Adrenal gland (tissue), 12 donors: ENCODE measurements around the gene GATA6. TPM values are rescaled to one million over a fixed set of nuclear protein-coding genes. Genes with fewer than 3 reads are reported as not detected.

Source experiments
- DNase-seq, 7 donors: peaks; one replicate each; pipeline ENCODE4 v3.0.0-alpha.2; 2019 to 2020
- H3K27ac ChIP-seq, 5 donors: fragments of 200-600 bp; sonication (generic) in 4 of 5; 1 replicate in 3 of 5; 2 replicates in 2 of 5; pipeline versions ENCODE4 v1.5.1 to v1.8.0; 2016 to 2020; ENCODE audit warnings: mild to moderate bottlenecking in 1 of 5
- H3K27me3 ChIP-seq: fragments of 200-600 bp; 2 replicates; pipeline ENCODE4 v1.8.0; 2021
- H3K36me3 ChIP-seq, 2 donors: fragments of 200-600 bp; replicated peaks in 1 of 2; 1 replicate in 1 of 2; 2 replicates in 1 of 2; pipeline versions ENCODE4 v1.5.1 to v1.8.0; 2018 to 2022
- H3K4me1 ChIP-seq, 2 donors: fragments of 200-600 bp; replicated peaks in 1 of 2; 1 replicate in 1 of 2; 2 replicates in 1 of 2; pipeline versions ENCODE4 v1.5.1 to v1.8.0; 2018 to 2021
- H3K4me3 ChIP-seq, 4 donors: fragments of 200-600 bp; sonication (generic) in 3 of 4; one replicate each; pipeline ENCODE4 v1.5.1; 2016 to 2018
- H3K9me3 ChIP-seq, 3 donors: fragments of 200-600 bp; sonication (generic) in 1 of 3; replicated peaks in 1 of 3; 1 replicate in 2 of 3; 2 replicates in 1 of 3; pipeline versions ENCODE4 v1.5.1 to v1.8.0; 2016 to 2021
- POLR2A ChIP-seq, 2 donors: fragments of 450-650 bp; IDR thresholded peaks; one replicate each; pipeline ENCODE4 v1.6.1; 2017; ENCODE audit warnings: antibody characterized with exemption in 2 of 2, mild to moderate bottlenecking in 2 of 2, moderate library complexity in 1 of 2
- WGBS, 4 donors: extraction: QIAGEN DNeasy Blood & Tissue Kit in 2 of 4; methylation state at CpG; one replicate each; pipeline versions ENCODE4 v1.1.5 to v1.1.7; 2013 to 2017; 5-methylcytosine and 5-hydroxymethylcytosine counted together
- intact Hi-C, 2 donors: fragments of 100-400 bp; cut with DNase I; formaldehyde crosslinking; loops; one replicate each; pipeline versions ENCODE4 v1.14.1 to v1.15.0; 2022 to 2023
- polyA plus RNA-seq, 3 donors: library from polyadenylated mRNA; stranded (reverse); fragments of 200-250 nt in 2 of 3; fragments of 350-450 nt in 1 of 3; fragmentation: Illumina TruSeq in 1 of 3; extraction: RNeasy Lipid Tissue Mini Kit (QIAGEN cat#74804) in 1 of 3; gene quantifications; one replicate each; pipeline ENCODE4 v1.2.3, GENCODE V29; 2013 to 2014
- total RNA-seq, 9 donors: library from RNA; depleted of rRNA in 4 of 9; stranded (reverse); fragments of >200 nt in 4 of 9; fragments of 120-200 nt in 1 of 9; fragmentation: NEBNext Ultra II Directional in 1 of 9; extraction: Animal tissue kit (Norgen Biotek cat#: 25700) in 1 of 9; gene quantifications; one replicate each; pipeline versions ENCODE4 v1.1.0 to v1.2.4, GENCODE V29; 2013 to 2023
- TF ChIP-seq, protein P1 (sequence below), 6 experiments: fragments of 450-650 bp in 4 of 6; fragments of 200-600 bp in 2 of 6; sonication (generic) in 1 of 6; IDR thresholded peaks; 1 replicate in 5 of 6; 2 replicates in 1 of 6; pipeline versions ENCODE4 v1.5.1 to v1.8.0; 2016 to 2021; ENCODE audit warnings: antibody characterized with exemption in 6 of 6, mild to moderate bottlenecking in 2 of 6, moderate library complexity in 1 of 6
- donor health status: healthy with polysubstance abuse.
- donor health status: Bipolar disorder and iron deficiency.
- donor health status: DM: yes; HTN: yes; CAD: no.
- donor health status: DM: no; HTN: no; CAD: no.
- donor health status: DM: no; HTN: no; CAD: no.
- donor health status: DM: yes; HTN: yes; CAD: no.

Gene GATA6
- total and polyA plus RNA-seq, 12 donors = 31.3 to 222 (median 135) TPM

DNA sequence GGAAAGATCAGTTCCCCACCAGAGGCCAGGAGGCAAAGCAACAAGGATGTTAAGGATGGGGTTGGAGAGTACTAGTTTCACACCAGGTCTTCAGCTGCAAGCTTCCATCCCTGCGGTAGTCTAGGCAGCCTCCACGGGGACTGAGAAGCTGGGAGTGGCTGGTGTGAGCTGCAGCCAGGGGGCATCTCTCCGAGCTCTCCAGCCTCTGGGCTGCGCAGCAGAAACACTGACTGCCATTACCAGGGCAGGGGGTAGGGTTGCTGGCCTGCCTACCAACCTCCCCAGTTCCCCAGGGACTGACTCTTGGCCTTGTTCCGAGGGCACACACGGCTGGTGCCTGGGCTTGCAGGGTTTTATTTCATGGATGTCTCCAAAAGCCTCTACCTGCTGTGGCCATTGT, 15.9 kb downstream of the GATA6 start:
- Histone ChIP-seq H3K27ac (peak overlapping the region; percentile 69 to 97 (median 81)), H3K36me3 (peaks cover 0 to 68% of the 10 kb centered on the region in 2 donors), H3K4me3 (no peak overlapping the region), H3K27me3 (no peaks in the 10 kb centered on the region), H3K9me3 (no peaks in the 10 kb centered on the region), H3K4me1 (peaks cover 75 to 93% of the 10 kb centered on the region in 2 donors)
- TF ChIP-seq POLR2A (IDR thresholded peaks at IDR 0.05) = no peak
- TF ChIP-seq, protein P1, sequence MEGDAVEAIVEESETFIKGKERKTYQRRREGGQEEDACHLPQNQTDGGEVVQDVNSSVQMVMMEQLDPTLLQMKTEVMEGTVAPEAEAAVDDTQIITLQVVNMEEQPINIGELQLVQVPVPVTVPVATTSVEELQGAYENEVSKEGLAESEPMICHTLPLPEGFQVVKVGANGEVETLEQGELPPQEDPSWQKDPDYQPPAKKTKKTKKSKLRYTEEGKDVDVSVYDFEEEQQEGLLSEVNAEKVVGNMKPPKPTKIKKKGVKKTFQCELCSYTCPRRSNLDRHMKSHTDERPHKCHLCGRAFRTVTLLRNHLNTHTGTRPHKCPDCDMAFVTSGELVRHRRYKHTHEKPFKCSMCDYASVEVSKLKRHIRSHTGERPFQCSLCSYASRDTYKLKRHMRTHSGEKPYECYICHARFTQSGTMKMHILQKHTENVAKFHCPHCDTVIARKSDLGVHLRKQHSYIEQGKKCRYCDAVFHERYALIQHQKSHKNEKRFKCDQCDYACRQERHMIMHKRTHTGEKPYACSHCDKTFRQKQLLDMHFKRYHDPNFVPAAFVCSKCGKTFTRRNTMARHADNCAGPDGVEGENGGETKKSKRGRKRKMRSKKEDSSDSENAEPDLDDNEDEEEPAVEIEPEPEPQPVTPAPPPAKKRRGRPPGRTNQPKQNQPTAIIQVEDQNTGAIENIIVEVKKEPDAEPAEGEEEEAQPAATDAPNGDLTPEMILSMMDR (IDR thresholded peaks at IDR 0.05) = peak in 3 of 6 experiments; percentile 16 to 35 (median 27)
- peak in 4 of 7 donors; percentile 51 to 72 (median 58) for DNase-seq
- WGBS, 4 donors = 34 to 51% (median 41%) methylated on average over 4 to 6 of the region's 6 CpGs
- intact Hi-C loops = no loop called here

DNA sequence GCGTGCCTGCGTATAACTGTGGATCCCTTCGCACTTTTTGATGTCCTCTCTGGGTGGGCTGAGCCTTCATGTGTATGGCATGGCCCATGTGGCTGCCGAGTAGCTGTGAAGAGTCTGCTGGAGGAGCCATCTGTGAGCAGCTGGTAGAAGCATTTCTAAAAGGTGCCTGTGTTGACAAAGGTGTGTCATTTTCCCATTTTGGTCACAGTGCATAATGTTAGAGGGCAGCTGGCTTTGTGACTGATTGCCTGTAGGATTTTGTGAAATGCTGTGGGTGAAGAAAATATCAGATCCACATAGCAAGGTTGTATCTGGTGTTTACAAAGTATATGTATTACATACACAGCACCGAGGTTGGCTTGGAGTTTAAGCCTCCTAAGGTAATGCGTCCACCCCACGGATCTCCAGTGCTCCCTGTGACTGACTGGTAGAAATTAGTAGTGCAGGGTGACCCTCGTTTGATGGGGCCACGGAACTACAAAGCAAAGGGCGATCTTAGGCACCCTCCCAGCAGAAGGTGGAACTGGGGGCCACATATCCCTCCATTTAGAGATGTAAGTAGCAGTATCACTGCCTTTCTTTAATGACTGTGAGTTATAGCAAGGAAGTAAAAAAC, 16.5 kb downstream of the GATA6 start:
- intact Hi-C loops = no loop called here
- peak in 2 of 7 donors; percentile 27 to 54 for DNase-seq
- H3K27ac ChIP-seq = peak overlapping the region; percentile 69 to 97 (median 81)
- peaks cover 0 to 66% of the 10 kb centered on the region in 2 donors for H3K36me3 ChIP-seq
- peaks cover 78 to 98% of the 10 kb centered on the region in 2 donors for H3K4me1 ChIP-seq
- H3K27me3 ChIP-seq = no peaks in the 10 kb centered on the region
- TF ChIP-seq POLR2A (IDR thresholded peaks at IDR 0.05) = no peak
- TF ChIP-seq, protein P1 (IDR thresholded peaks at IDR 0.05) = peak in 2 of 6 experiments; percentile 17 to 18
- no peaks in the 10 kb centered on the region for H3K9me3 ChIP-seq
- no peak overlapping the region for H3K4me3 ChIP-seq
- 56 to 64% (median 62%) methylated on average over 4 to 10 of the region's 10 CpGs for WGBS, 4 donors

DNA sequence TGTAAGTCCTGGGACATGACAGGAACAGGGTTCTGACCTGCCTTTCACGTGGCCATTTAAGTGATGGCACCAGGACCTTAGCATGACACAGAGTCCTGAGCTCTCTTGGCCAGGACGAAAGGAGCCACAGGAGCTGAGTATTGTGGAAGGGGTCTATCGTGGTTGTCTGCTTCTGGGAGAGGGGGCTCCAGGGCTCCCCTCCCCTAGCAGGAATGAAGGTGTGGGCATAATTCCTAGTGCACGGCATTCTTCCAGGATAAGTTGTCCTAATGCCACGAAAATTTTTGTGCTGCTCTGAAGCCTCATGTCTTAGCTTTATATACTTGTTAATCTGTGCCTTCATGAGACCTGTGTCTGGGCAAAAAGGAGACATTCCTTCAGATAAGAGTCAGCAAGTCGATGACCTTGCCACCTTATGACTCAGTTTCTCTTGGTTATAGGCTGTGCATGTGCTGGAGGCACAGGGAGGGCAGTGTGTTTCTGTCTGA, 17.1 kb downstream of the GATA6 start:
- peak in 5 of 7 donors; percentile 54 to 70 (median 67) for DNase-seq
- Histone ChIP-seq H3K4me3 (no peak overlapping the region), H3K4me1 (peaks cover 84 to 98% of the 10 kb centered on the region in 2 donors), H3K27ac (peak overlapping the region; percentile 69 to 97 (median 81)), H3K9me3 (no peaks in the 10 kb centered on the region), H3K27me3 (no peaks in the 10 kb centered on the region), H3K36me3 (peaks cover 0 to 59% of the 10 kb centered on the region in 2 donors)
- WGBS, 4 donors = 27 to 33% (median 32%) methylated on average over 5 to 6 of the region's 6 CpGs
- TF ChIP-seq, protein P1 (IDR thresholded peaks at IDR 0.05) = no peak
- peak in 1 of 2 donors; percentile 55 for TF ChIP-seq POLR2A (IDR thresholded peaks at IDR 0.05)
- intact Hi-C loops = no loop called here

DNA sequence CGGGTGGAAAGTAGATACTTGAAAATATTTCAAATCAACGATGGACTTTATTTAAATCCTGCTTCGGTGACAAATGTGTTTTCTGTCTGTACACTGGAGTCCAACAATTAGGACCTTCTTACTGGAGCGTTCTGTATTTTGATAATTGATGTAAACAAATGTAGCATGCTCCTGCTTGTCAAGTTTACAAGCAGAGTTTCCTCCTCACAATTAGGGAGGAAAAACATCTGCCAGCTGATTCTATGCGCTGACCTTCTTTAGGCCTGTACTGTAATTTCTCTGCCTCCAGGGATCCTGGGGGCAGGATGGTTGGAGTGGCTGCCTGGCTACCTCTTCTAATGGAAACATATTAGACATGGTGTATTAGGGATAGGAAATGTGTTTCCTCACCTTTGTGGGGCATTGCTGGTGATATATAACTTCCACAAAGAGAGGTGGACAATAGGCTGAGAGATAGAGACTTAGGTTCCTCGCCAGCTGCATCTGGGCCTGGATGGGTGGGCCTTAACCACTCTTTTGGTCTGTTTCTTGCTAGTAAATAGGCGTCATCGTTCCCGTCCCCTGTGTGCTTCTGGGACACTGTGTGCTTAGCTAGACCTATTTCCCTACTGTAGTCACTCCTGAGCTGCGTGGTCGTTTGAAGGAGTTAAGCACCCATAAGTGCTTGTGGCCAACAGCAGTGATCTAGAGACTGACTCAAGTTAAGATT, 19.3 kb downstream of the GATA6 start:
- DNase-seq = peak in 3 of 7 donors; percentile 23 to 69 (median 52)
- Histone ChIP-seq H3K4me1 (peaks cover 89 to 97% of the 10 kb centered on the region in 2 donors), H3K27me3 (no peaks in the 10 kb centered on the region), H3K36me3 (peaks cover 0 to 37% of the 10 kb centered on the region in 2 donors), H3K27ac (peak overlapping the region; percentile 28 to 97 (median 81)), H3K4me3 (no peak overlapping the region), H3K9me3 (no peaks in the 10 kb centered on the region)
- 44 to 53% (median 48%) methylated on average over 11 of the region's 11 CpGs for WGBS, 4 donors
- no peak for TF ChIP-seq POLR2A (IDR thresholded peaks at IDR 0.05)
- TF ChIP-seq, protein P1 (IDR thresholded peaks at IDR 0.05) = no peak
- intact Hi-C loops = no loop called here
